HG03108 (cell line): Measurements from ENCODE around the gene KIF16B.
"Not testable (repeated sequence)": the region's sequence is repeated elsewhere in the genome, so short reads cannot be mapped to it uniquely, and the experiment has no call there.

Source experiments
- ATAC-seq: cut with Tn5 transposase; IDR thresholded peaks from one replicate; pipeline ENCODE4 v1.9.1; 2021; ENCODE audit warnings: moderate library complexity; ENCODE audit not compliant: unreplicated experiment

The KIF16B gene

DNA sequence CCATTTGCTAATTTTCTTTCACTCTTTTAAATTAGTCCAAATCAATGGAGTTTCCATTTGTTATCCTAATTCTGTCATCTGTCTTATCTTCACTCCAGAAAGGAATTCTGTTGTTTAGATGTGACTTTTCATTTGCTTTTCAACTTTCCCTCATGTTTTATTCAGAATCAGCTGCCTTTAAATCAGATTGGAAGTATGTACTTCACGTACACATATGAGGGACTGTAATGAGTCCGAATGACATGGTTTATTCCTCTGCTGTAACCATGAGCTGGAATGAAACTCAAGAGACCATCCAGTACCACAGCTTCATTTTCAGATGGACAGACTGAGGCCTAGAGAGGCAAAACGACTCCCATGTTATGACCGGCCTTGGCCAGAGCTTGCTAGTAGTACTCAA lies 302.3 kb downstream of the KIF16B start:
- no peak for ATAC-seq

GRCh38 chr20:16270314-16270931 lies 302.8 kb downstream of the KIF16B start:
- ATAC-seq = no peak

GRCh38 chr20:16267526-16267925 lies 305.7 kb downstream of the KIF16B start:
- ATAC-seq = no peak

- no peak for ATAC-seq
These were observed 307.9 kb downstream of the KIF16B start for GRCh38 chr20:16265334-16265733.

DNA sequence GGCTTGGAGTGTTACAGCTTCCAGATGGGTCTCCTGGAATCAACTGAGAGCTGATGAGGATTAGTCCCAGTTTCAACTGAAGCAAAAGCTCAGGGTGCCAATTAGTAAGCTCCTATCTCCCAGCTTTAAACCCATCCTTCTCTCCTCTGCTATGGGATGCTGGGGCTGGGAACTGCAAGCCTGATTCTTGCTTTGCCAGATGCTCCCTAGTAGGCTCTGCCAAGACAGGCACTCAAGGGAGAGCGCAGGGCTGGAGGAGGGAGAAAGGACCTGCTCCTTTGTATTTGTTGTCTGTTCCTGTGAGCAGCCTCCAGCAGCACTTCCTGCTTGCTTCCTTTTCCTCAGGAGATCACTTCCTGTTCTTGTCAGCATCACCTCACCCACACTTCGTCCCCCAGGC lies 309.7 kb downstream of the KIF16B start:
- no peak for ATAC-seq

GRCh38 chr20:16262594-16262993 lies 310.7 kb downstream of the KIF16B start:
- ATAC-seq = no peak

DNA sequence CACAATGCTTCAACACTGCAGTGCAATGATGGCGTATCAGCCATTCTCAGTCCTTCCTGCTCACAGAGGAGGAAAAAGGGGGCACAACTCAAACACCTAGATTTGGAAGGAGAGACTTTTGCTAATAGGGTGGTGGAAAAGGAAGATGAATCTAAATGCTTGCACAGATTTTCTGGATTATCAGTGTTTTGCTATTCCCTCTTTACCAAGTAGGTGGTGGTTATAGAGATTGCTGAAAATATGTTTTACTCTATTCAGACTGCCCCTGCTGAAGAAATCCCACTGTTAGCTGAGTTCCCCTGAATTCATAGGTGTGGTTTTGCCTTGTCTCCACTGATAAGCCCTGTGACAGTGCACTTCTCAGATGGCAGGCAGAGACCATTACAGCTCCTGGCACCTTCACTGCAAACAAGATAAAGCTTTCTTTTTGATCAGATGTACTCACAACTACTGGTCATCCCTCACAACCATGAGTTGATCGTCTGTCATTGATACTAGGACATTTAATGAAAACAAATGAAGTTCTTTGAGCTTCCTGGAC lies 311.4 kb downstream of the KIF16B start:
- ATAC-seq = no peak

- no peak for ATAC-seq
These were observed 312.3 kb downstream of the KIF16B start for GRCh38 chr20:16260911-16261310.

- not testable (repeated sequence) for ATAC-seq
These were observed 313.1 kb downstream of the KIF16B start for GRCh38 chr20:16260133-16260532.

- ATAC-seq = no peak
These were observed 314.5 kb downstream of the KIF16B start for GRCh38 chr20:16258766-16259165.

DNA sequence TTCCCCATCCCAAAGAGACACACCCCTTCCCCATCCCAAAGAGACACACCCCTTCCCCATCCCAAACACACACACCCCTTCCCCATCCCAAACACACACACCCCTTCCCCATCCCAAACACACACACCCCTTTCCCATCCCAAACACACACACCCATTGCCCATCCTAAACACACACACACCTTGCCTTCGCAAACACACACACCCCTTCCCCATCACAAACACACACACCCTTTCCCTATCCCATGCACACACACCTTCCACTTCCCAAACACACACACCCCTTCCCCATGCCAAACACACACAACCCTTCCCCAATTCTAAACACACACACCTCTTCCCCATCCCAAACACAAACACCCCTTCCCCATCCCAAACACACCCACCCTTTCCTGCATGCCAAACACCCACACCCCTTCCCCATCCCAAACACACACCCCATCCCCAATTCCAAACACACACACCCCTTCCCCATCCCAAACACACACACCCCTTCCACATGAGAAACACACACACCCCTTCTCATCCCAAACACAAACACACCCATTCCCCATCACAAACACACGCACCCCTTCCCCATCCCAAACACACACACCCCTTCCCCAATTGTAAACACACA lies 315.3 kb downstream of the KIF16B start:
- no peak for ATAC-seq

DNA sequence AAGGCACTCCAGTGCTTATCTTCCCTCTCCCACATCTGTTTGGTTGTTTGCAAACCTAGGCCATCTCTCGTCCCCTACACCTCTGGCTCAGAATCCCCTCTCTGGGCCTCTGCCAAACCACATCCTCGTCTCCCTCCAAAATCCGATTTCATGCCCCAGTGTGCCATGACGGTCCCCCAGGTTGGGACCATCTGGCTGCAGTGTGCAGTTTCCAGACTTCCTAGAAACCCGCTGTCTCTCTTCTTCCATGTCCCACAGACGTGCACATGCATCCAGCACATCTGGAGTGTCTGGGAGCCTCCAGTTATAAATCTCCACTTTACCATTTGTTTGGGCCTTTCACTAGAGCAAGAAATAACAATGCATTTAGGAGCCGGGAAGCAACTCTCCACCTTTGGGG lies 316.2 kb downstream of the KIF16B start:
- ATAC-seq = no peak

DNA sequence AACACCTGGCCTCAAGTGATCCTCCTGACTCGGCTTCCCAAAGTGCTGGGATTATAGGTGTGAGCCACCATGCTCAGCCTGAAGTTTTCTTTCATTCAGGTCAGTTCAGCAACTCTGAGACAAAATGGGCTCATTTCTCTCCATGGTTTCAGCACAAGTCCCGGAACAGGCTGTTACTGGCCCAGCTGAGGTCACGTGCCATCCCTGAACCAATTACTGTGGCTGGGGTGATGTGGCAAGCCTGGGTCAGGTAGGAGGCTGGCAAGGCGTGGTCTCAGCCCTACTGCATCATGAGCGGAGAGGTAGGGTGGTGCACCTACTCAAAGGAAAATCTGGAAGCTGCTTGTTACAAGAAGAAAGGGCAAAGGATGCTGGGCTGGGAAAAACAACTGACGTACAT lies 326.4 kb downstream of the KIF16B start:
- no peak for ATAC-seq

DNA sequence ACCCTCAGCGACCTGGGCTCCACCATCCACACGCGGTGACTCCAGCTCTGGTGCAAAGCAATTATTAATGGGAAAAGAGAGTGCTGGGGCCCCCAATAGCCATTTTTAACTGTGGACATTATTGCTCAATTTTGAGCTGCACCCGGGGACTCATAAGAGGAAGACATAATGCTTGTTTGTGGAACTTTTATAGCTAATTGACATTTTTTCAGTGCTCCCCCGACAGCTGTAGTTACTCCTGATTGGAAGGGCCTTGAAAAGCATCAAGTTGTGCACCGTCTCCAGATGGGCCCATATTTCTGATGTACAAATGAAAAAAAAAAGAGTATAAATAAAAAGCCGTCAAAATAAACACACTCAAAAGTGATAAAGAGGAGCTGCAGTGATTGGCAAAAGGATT lies 327.0 kb downstream of the KIF16B start:
- ATAC-seq = no peak

DNA sequence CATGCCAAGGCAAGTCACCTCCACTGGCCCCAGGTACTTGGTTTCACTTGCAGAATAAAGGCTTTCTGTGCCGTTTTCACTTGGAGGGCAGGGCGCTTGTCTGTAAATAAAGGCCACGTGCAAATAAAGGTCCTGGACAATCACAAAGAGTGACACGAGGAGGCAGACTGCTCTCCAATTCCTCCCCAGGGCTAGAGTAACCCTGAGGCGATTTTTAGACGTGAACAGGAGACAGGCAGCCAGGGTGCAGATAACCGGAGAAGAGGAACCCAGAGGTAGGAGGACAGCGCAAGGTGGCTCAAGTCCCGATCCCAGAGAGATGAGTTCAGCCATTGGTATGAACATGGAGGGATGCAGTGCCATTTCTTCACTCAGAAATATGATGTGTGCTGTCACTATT lies 327.4 kb downstream of the KIF16B start:
- ATAC-seq = no peak

- ATAC-seq = no peak
These were observed 328.4 kb downstream of the KIF16B start for GRCh38 chr20:16244892-16245291.

DNA sequence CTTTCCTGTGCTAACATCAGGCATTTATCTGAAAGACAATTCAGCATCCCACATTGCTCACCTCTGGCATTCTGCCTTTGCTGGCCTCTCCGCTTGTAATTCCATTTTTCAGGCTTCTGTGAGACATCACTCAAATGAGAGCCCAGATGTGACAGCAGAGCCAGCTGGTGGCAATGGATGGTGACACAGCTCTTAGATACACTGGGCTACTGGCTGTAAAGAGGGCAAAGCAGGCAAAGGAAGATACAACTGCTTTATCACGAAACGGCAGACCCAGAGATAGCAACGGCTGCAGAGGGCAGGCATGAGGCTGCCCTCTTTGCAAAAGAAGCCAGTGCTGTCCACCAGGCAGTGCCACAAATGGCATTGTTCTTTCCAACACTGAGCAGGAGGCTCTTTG lies 329.8 kb downstream of the KIF16B start:
- ATAC-seq = no peak

- ATAC-seq = no peak
These were observed 331.3 kb downstream of the KIF16B start for GRCh38 chr20:16241911-16242310.

GRCh38 chr20:16240355-16240754 lies 332.9 kb downstream of the KIF16B start:
- no peak for ATAC-seq

DNA sequence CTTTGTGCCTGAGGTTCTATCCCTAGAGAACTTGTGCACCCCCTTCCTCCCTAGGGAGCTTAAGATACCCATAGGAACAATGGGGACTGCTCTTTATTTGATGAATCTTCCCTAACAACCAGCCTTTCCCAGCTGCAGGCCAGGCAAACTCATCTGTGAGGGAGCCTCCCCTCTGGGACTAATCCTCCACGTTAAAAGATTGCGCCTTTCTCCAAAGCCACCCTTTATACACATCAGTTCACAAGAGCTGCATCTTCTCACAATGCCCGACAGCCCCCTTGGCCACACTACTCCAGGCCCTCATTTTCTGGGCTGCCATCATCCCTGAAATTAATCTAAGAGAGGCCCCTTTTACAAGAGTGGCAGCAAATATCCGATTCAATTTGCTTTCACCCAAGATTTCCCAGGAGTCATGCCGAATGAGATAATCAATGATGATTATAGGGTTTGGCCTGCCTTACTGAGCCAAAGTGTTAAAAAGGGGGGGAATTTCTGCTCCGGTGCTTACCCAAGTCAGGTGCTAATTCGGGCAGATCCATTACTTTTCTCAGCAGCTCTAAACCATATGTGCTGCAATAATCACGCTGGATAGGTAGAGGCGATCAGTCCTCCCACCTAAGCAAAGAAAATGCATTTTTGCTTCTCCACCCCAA lies 336.5 kb downstream of the KIF16B start:
- ATAC-seq = no peak

DNA sequence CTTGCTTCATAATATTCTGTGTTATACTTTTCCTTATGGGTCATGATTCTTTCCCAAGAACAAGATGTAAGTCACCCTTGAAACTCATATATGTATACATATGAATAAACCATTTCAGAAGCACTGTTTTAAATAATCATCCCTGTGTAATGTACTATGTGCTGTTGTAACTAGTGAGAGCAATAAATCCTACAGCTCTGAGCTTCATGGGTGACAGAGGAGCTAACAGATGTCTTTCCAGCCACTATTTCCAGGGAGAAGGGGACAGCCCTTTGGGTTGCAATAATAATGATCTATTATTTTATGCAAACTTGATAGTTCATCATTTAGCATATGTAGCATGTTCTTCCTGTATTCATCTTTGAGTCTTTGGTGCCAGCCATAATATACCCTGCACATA lies 342.8 kb downstream of the KIF16B start:
- ATAC-seq = no peak

GRCh38 chr20:16229813-16230212 lies 343.4 kb downstream of the KIF16B start:
- ATAC-seq = no peak
